Stimulated activated CD4-positive, alpha-beta T cell treated with anti-CD3 and anti-CD28 coated beads, TNF-alpha, amount 100 ng/mL, for 4 hours (primary cell): ENCODE results near the gene TDRD9.

ENCODE experiments used
- DNase-seq, 3 experiments: peaks; one replicate each; pipeline ENCODE4 v3.0.0-alpha.2; 2020; ENCODE audit warnings: low read depth in 3 of 3

TDRD9 gene

GRCh38 chr14:104023325-104024055 is 95.2 kb downstream of the TDRD9 start:
- DNase-seq = no peak

GRCh38 chr14:104025534-104025933 is 97.3 kb downstream of the TDRD9 start:
- DNase-seq = no peak

- no peak for DNase-seq
Measured at GRCh38 chr14:104026024-104026423, 97.8 kb downstream of the TDRD9 start.

- DNase-seq = no peak
Measured at GRCh38 chr14:104030958-104031357, 102.7 kb downstream of the TDRD9 start.

- DNase-seq = no peak
Measured at GRCh38 chr14:104031384-104031783, 103.1 kb downstream of the TDRD9 start.

GRCh38 chr14:104034976-104035699 is 106.9 kb downstream of the TDRD9 start:
- no peak for DNase-seq

- no peak for DNase-seq
Measured at GRCh38 chr14:104036212-104036611, 108.0 kb downstream of the TDRD9 start.

GRCh38 chr14:104037074-104037473 is 108.8 kb downstream of the TDRD9 start:
- no peak for DNase-seq

- DNase-seq = no peak
Measured at GRCh38 chr14:104037903-104038302, 109.6 kb downstream of the TDRD9 start.

GRCh38 chr14:104039214-104039613 is 111.0 kb downstream of the TDRD9 start:
- no peak for DNase-seq

- no peak for DNase-seq
Measured at GRCh38 chr14:104040539-104040938, 112.3 kb downstream of the TDRD9 start.

- no peak for DNase-seq
Measured at GRCh38 chr14:104041430-104042104, 113.3 kb downstream of the TDRD9 start.

GRCh38 chr14:104044016-104044415 is 115.8 kb downstream of the TDRD9 start:
- DNase-seq = no peak

GRCh38 chr14:104047761-104048160 is 119.5 kb downstream of the TDRD9 start:
- DNase-seq = no peak

- no peak for DNase-seq
Measured at GRCh38 chr14:104048758-104049507, 120.7 kb downstream of the TDRD9 start.

- DNase-seq = no peak
Measured at GRCh38 chr14:104049576-104050240, 121.5 kb downstream of the TDRD9 start.

- no peak for DNase-seq
Measured at GRCh38 chr14:104051092-104051813, 123.0 kb downstream of the TDRD9 start.

- DNase-seq = no peak
Measured at GRCh38 chr14:104054222-104054905, 126.1 kb downstream of the TDRD9 start.

GRCh38 chr14:104062281-104062680 is 134.0 kb downstream of the TDRD9 start:
- DNase-seq = no peak

GRCh38 chr14:104064003-104064402 is 135.7 kb downstream of the TDRD9 start:
- DNase-seq = no peak
